Spinal cord (tissue), 10 donors: ENCODE measurements around the gene ACER2. TPM values are rescaled to one million over a fixed set of nuclear protein-coding genes. Genes with fewer than 3 reads are reported as not detected.

ENCODE experiments used
- DNase-seq, 6 donors: peaks; one replicate each; pipeline versions ENCODE4 v3.0.0 to v3.0.0-alpha.2; 2013 to 2015; ENCODE audit warnings: low spot score in 6 of 6, low read depth in 4 of 6
- H3K27ac ChIP-seq: one replicate; pipeline ENCODE4 v1.5.1; 2013; ENCODE audit warnings: low read depth, low read length, control low read depth
- H3K27me3 ChIP-seq: one replicate; pipeline ENCODE4 v1.6.1; 2013; ENCODE audit warnings: low read length; ENCODE audit not compliant: control insufficient read depth, insufficient read depth
- H3K36me3 ChIP-seq: one replicate; pipeline ENCODE4 v1.6.1; 2013; ENCODE audit warnings: low read length; ENCODE audit not compliant: control insufficient read depth, insufficient read depth
- H3K4me1 ChIP-seq: one replicate; pipeline ENCODE4 v1.6.1; 2013; ENCODE audit warnings: low read length; ENCODE audit not compliant: control insufficient read depth, insufficient read depth
- H3K4me3 ChIP-seq: one replicate; pipeline ENCODE4 v1.5.1; 2013; ENCODE audit warnings: low read depth, low read length, control low read depth
- H3K9me3 ChIP-seq: one replicate; pipeline ENCODE4 v1.6.1; 2013; ENCODE audit warnings: low read length; ENCODE audit not compliant: control insufficient read depth, insufficient read depth
- WGBS: methylation state at CpG from one replicate; pipeline ENCODE4 v1.1.5; 2013; ENCODE audit warnings: missing lambda C conversion rate; ENCODE audit not compliant: insufficient coverage; 5-methylcytosine and 5-hydroxymethylcytosine counted together
- polyA plus RNA-seq, 2 donors: library from polyadenylated mRNA; unstranded; fragments of 120-200 nt; gene quantifications; one replicate each; pipeline ENCODE4 v1.2.1, GENCODE V29; 2013; ENCODE audit not compliant: insufficient read length in 2 of 2
- total RNA-seq, 2 donors: library from RNA; depleted of rRNA in 1 of 2; stranded (reverse); fragments of 120-200 nt in 1 of 2; fragments of >200 nt in 1 of 2; gene quantifications; one replicate each; pipeline versions ENCODE4 v1.2.3 to v1.2.4, GENCODE V29; 2013 to 2014
- donor health status: healthy.

ACER2 gene
- total and polyA plus RNA-seq, 4 donors, result 2.7 to 3.8 (median 3.0) TPM

DNA sequence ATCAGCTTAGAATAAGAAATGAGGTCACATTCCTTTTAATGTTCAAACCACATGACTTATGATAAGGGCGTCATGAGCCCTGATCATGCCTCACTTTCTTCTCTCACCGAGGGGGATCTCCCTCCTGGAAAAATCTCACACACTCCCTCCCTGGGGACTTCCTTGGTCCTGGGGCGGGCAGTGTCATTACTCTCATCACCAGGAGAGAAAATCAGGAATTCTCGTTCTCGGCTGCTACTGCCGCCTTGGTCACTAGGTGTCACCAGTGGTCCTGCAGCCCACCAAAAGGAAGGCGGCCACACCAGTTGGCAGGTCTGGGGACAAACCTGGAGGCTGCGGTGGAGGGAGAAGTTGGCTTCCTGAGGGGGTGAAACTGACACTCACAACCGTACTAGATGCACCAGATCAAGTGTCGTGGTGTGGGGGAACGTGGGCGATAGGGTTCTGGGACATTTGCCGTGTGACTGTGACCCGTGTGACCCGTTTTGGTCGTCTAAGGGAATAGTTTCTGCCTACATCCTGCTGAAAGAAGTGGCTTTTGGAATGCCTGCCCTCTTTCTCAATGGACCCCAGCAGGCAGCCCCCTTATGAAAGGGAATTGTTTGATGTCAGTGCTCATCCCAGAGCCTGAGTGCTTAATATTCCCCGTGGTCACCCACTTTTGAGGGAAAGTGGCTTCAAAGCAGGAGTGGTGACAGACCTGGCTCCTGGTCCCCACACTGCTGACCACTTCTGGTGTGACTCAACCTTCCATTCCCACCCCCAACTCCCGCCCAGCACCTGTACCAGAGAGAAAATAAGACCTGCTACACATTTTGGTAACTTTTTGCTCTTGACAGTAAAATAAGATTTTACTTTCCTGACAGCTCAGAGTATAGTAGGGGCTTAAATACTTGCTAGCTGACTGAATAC, 63.2 kb downstream of the ACER2 start:
- no peak overlapping the region for H3K4me3 ChIP-seq
- no peaks in the 10 kb centered on the region for H3K27me3 ChIP-seq
- peaks cover 10% of the 10 kb centered on the region for H3K4me1 ChIP-seq
- peak in 4 of 6 donors; percentile 43 to 89 (median 66) for DNase-seq
- WGBS, result 5% methylated on average over 17 of the region's 18 CpGs
- no peaks in the 10 kb centered on the region for H3K36me3 ChIP-seq
- H3K27ac ChIP-seq, result no peak overlapping the region
- no peaks in the 10 kb centered on the region for H3K9me3 ChIP-seq

- Histone ChIP-seq H3K27me3 (no peaks in the 10 kb centered on the region), H3K4me3 (no peak overlapping the region), H3K9me3 (no peaks in the 10 kb centered on the region), H3K36me3 (no peaks in the 10 kb centered on the region), H3K27ac (no peak overlapping the region), H3K4me1 (peaks cover 10% of the 10 kb centered on the region)
- DNase-seq, result no peak
Observed at GRCh38 chr9:19473605-19474004, 64.8 kb downstream of the ACER2 start.

DNA sequence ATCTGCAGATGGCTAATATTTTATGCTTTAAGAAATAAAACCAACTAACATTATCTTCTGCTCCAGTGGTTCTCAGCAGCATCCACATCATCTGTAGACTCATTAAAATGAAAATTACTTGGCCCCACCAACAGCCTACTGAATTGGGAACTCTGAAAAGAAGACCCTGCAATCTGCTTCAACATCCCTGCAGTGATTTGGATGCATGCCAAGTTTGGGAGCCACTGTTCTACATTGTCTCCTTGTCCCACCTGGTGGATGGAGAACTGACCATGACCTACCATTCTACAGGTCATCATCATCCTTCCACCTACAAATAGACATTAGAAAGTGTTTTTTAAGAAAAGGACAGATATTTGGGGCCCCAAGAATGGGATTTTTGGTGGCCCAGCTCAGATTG, 71.1 kb downstream of the ACER2 start:
- Histone ChIP-seq H3K4me1 (peaks cover 11% of the 10 kb centered on the region), H3K27me3 (no peaks in the 10 kb centered on the region), H3K36me3 (no peaks in the 10 kb centered on the region), H3K9me3 (no peaks in the 10 kb centered on the region), H3K27ac (no peak overlapping the region), H3K4me3 (no peak overlapping the region)
- peak in 1 of 6 donors; percentile 59 for DNase-seq

GRCh38 chr9:19480345-19480744, 71.5 kb downstream of the ACER2 start:
- Histone ChIP-seq H3K27ac (no peak overlapping the region), H3K27me3 (no peaks in the 10 kb centered on the region), H3K9me3 (no peaks in the 10 kb centered on the region), H3K36me3 (no peaks in the 10 kb centered on the region), H3K4me3 (no peak overlapping the region), H3K4me1 (peaks cover 11% of the 10 kb centered on the region)
- no peak for DNase-seq
- WGBS, result 95% methylated on average over 7 of the region's 7 CpGs

DNA sequence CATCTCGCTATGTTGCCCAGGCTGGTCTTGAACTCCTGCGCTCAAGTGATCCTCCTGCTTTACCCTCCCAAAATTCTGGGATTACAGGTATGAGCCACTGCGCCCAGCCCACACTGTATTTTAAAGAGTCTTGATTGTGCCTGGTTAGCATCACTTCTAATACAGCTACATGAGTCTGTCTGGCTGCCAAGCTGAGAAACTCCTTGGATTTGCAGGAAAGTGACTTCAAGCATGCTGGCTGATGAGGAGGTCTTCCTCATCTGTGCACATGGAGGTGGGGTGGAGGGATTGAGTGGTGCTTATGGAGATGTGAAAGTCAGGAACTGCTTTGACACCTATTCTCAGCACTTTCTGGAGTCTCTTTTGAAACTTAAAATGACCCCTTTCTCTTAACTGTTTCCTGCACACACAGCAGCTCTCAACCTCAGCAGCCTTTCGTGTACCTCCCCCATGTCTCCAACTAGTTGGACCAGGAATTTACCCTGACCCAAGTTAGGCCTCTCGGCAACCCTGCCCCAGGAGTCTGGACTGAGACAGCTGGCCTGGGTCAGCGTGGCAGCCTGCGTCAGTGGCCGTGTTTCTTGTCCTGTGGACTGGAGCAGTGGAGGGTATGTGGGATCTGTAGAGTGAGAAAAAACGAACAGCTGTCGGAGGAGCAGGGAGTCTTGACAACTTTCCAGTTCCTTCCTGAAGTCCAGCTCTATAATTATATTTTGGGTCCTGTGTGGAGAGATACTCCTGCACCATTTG, 72.5 kb downstream of the ACER2 start:
- no peak overlapping the region for H3K4me3 ChIP-seq
- no peak for DNase-seq
- WGBS, result 71% methylated on average over 5 of the region's 10 CpGs
- peaks cover 11% of the 10 kb centered on the region for H3K4me1 ChIP-seq
- H3K9me3 ChIP-seq, result no peaks in the 10 kb centered on the region
- H3K27me3 ChIP-seq, result no peaks in the 10 kb centered on the region
- no peaks in the 10 kb centered on the region for H3K36me3 ChIP-seq
- no peak overlapping the region for H3K27ac ChIP-seq

DNA sequence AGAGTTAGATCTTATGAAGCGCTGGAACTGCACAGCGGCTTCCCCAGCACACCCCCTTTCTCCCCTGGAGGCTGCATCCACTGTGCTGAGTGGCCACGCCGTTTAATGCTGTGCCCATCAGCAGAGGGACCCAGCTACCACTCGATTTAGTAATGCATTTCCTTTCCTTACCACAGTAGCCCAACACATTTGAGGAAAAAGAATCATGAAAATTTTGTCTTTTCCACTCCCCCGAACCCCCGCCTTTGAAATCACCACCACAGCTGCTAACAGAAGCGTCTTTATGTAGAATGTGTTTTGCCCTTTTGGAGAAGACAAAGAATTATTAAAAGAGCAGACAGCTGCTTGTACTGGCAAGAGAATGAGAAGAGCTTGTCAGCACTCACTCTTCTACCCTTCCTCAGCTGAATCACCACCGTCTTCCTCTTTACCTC, 73.2 kb downstream of the ACER2 start:
- Histone ChIP-seq H3K4me3 (no peak overlapping the region), H3K36me3 (no peaks in the 10 kb centered on the region), H3K27me3 (no peaks in the 10 kb centered on the region), H3K4me1 (peaks cover 11% of the 10 kb centered on the region), H3K27ac (peak overlapping the region; percentile 10), H3K9me3 (no peaks in the 10 kb centered on the region)
- DNase-seq, result peak in 2 of 6 donors; percentile 24 to 54
- WGBS, result 43% methylated on average over 6 of the region's 9 CpGs

GRCh38 chr9:19484699-19485098, 75.9 kb downstream of the ACER2 start:
- H3K4me1 ChIP-seq, result peaks cover 17% of the 10 kb centered on the region
- WGBS, result no CpG with 5 or more reads among the region's 1 CpG
- no peaks in the 10 kb centered on the region for H3K9me3 ChIP-seq
- H3K27me3 ChIP-seq, result no peaks in the 10 kb centered on the region
- H3K36me3 ChIP-seq, result no peaks in the 10 kb centered on the region
- H3K27ac ChIP-seq, result no peak overlapping the region
- H3K4me3 ChIP-seq, result no peak overlapping the region
- no peak for DNase-seq

GRCh38 chr9:19485193-19485592, 76.4 kb downstream of the ACER2 start:
- DNase-seq, result no peak
- Histone ChIP-seq H3K4me3 (no peak overlapping the region), H3K27me3 (no peaks in the 10 kb centered on the region), H3K27ac (no peak overlapping the region), H3K36me3 (no peaks in the 10 kb centered on the region), H3K4me1 (peaks cover 17% of the 10 kb centered on the region), H3K9me3 (no peaks in the 10 kb centered on the region)
- WGBS, result 50% methylated on average over 1 of the region's 2 CpGs

DNA sequence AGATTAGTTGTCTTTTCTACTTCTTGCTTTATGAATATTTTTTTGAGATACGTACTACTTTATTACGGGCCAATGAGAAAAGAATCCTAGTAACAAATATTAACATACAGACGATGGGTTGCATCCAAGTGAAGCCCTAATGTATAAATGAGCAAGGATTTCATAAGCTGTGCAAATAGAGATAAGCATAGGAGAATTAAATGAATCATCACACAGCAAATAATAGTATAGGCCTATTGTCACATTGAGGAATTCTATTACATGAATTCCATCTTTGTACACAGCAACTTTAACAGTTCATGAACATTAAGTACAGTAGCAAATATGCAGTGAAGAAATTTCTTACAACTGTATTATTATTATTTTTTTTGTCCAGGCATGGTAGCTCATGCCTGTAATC, 78.0 kb downstream of the ACER2 start:
- peaks cover 8% of the 10 kb centered on the region for H3K4me1 ChIP-seq
- no peaks in the 10 kb centered on the region for H3K36me3 ChIP-seq
- H3K4me3 ChIP-seq, result no peak overlapping the region
- H3K27ac ChIP-seq, result no peak overlapping the region
- no CpG with 5 or more reads among the region's 3 CpGs for WGBS
- H3K27me3 ChIP-seq, result no peaks in the 10 kb centered on the region
- H3K9me3 ChIP-seq, result no peaks in the 10 kb centered on the region
- DNase-seq, result no peak
